ENCODE measurements around the gene ABLIM1.

GRCh38 chr10:114652402-114653368 lies 5.4 kb downstream of the ABLIM1 start:
- TF ChIP-seq POLR2A (IDR thresholded peaks at IDR 0.05; ENCODE audit: low read length) (no peak), GATA1 (IDR thresholded peaks at IDR 0.05; ENCODE audit: low read depth, low read length) (no peak)

All from erythroblast (primary cell).